Coronary artery (tissue), 2 donors: ENCODE results near the gene IL18BP.

Experiments
- DNase-seq: peaks from one replicate; pipeline ENCODE4 v3.0.0-alpha.2; 2017; ENCODE audit warnings: low spot score
- H3K27ac ChIP-seq, 2 donors: fragments of 200-600 bp; sonication (generic); one replicate each; pipeline ENCODE4 v1.5.1; 2016 to 2019
- H3K4me3 ChIP-seq: fragments of 200-600 bp; sonication (generic); 2 replicates; pipeline ENCODE4 v1.5.1; 2016; ENCODE audit warnings: mild to moderate bottlenecking, moderate library complexity
- TF ChIP-seq, protein P1 (sequence below): fragments of 200-600 bp; sonication (generic); IDR thresholded peaks from one replicate; pipeline ENCODE4 v1.5.1; 2019; ENCODE audit warnings: antibody characterized with exemption

Gene IL18BP

DNA sequence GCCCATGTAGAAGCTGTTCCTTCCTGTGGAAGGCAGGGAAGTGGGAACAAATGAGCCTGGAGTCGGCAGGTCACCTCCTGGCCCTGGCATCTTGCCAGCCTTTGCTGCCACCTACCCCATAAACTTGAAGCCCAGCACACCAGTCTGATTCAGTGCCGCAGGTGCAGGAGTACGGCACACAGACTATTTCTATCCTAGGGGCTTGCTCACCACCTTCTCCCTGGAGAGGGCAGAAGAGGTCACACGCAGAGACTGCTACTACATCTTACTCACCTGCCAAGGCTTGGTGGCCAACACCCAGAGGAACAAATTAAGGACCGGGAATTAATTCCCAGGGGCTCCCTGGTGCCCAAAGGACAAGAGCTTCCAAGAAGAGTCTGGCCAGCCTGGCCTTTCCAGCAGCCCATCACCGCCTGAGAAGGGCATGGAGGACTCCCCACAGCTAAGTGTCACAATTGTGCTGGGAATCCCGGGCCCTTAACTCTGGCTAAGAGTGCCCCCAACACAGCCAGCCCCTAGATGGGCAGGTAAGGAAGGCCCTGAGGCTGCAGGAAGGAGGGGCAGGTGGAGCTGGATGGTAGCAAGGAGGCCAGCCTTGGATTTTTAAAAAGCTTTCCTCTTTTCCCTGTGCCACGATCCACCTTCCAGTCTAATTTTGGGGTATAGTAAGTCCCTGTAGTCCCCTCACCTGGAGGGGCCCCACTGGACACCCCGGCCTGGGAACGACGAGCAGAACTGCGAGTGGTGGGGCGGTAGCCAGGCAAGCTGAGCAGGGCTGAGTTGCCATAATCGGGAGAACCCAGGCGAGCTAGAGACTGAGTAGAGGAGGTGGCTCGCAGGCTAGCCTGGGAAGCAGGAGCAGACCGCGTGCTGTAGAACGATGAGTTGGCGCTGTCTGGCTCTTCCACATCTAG is 6.9 kb downstream of the IL18BP start:
- no peak overlapping the region for H3K27ac ChIP-seq
- no peak for DNase-seq
- no peak overlapping the region for H3K4me3 ChIP-seq
- TF ChIP-seq, protein P1, sequence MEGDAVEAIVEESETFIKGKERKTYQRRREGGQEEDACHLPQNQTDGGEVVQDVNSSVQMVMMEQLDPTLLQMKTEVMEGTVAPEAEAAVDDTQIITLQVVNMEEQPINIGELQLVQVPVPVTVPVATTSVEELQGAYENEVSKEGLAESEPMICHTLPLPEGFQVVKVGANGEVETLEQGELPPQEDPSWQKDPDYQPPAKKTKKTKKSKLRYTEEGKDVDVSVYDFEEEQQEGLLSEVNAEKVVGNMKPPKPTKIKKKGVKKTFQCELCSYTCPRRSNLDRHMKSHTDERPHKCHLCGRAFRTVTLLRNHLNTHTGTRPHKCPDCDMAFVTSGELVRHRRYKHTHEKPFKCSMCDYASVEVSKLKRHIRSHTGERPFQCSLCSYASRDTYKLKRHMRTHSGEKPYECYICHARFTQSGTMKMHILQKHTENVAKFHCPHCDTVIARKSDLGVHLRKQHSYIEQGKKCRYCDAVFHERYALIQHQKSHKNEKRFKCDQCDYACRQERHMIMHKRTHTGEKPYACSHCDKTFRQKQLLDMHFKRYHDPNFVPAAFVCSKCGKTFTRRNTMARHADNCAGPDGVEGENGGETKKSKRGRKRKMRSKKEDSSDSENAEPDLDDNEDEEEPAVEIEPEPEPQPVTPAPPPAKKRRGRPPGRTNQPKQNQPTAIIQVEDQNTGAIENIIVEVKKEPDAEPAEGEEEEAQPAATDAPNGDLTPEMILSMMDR, result no peak

- H3K4me3 ChIP-seq, result no peak overlapping the region
- TF ChIP-seq, protein P1, result no peak
- no peak for DNase-seq
- no peak overlapping the region for H3K27ac ChIP-seq
Measured at GRCh38 chr11:72006309-72007088, 7.8 kb downstream of the IL18BP start.

DNA sequence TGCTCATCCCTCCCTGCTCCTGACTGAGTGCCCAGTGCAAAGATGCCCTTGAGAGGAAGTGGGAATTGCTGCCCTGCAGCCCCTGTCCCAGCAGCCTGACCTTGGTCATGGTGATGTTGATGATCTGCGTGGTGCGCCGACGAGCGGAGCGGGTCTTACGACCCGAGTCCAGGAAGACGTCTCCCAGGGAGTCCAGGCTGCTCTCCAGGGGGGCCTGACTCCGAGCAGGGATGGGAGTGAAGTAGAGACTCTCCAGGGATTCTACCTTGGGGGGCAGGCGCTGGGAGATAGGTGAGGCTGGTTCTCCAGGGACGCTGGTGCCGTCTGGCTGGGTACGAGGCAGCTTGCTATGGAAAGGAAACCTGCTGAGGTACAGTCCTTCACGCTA is 8.4 kb downstream of the IL18BP start:
- Histone ChIP-seq H3K27ac (no peak overlapping the region), H3K4me3 (no peak overlapping the region)
- TF ChIP-seq, protein P1, result no peak
- DNase-seq, result no peak

GRCh38 chr11:72007587-72007986 is 8.9 kb downstream of the IL18BP start:
- TF ChIP-seq, protein P1, result no peak
- Histone ChIP-seq H3K27ac (no peak overlapping the region), H3K4me3 (no peak overlapping the region)
- DNase-seq, result no peak

DNA sequence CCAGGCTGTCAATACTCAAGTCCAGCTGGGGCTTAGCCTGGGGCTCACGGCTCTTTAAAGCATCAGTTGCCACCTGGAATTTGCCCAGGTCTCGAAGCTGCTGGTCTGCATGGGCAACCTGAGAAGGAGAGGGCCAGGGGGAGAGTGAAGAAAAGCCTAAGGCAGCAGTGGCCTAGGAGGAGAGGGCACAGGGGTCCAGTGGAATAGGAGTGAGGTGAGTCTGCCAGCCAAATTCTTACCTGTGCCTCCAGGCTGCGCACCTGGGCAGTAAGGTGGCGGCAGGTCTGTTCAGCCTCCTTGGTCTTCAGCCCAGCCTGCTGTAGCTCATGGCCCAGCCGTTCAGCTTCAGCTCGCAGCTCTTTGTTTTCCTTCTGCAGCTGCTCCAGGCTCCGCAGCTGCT is 10.0 kb downstream of the IL18BP start:
- TF ChIP-seq, protein P1, result no peak
- Histone ChIP-seq H3K4me3 (no peak overlapping the region), H3K27ac (no peak overlapping the region)
- no peak for DNase-seq

DNA sequence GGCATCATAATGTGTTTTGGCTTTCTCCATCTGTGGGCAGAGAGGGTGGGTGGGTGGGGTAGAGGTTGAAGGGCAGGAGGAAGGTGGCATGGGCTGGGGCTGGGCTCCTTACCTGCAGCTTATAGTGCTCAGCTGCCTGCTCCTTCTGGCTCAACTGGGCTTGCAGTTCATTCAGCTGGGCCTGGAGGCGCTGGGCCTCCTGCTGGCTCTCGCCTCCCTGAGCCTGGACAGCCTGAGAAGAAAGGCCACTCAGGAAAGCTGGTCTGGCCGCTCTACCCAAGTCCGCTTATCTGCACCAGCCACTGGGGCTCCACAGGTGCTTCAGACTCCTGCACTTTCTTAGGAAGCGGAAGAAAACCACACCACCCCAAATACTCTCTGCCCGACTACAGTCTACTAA is 10.4 kb downstream of the IL18BP start:
- Histone ChIP-seq H3K27ac (no peak overlapping the region), H3K4me3 (no peak overlapping the region)
- TF ChIP-seq, protein P1, result no peak
- DNase-seq, result no peak
